ENCODE results near the gene MIEN1.

DNA sequence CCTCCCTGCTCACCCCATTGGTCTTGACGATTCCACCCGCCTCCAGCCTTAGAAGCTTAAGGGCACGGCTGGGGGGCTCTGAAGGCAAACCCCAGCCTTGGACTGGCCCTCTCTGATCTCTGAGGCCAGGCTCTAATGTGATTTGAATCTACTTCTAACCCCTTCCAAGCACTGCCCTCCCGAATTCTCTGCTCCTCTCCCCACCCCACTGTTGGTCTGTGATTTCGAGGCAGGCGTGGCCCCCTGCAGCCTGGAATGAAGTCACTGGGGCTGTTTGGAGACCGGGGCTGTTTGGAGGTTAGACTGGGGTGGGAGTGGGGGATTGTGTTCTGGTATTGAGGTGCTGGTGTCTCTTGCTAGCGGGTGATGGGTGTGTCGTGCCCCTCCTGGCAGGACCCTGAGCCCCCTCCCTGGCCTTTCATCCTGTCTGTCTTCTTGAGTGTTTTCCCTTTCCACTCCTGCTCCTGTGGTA is 9.6 kb upstream of the MIEN1 start:
- no peak for TF ChIP-seq GATA2 (IDR thresholded peaks at IDR 0.05; ENCODE audit: low read depth, low read length)
- TF ChIP-seq GATA3 (IDR thresholded peaks at IDR 0.05; ENCODE audit: low read depth, low read length) = no peak
